Cardiac septum (tissue), 1 donor: ENCODE data around the gene SERINC1. TPM values are rescaled to one million over a fixed set of nuclear protein-coding genes. Genes with fewer than 3 reads are reported as not detected.

ENCODE experiments used
- DNase-seq: peaks from one replicate; pipeline ENCODE4 v3.0.0-alpha.2; 2020; ENCODE audit warnings: low spot score
- intact Hi-C: fragments of 100-400 bp; cut with DNase I; formaldehyde crosslinking; loops from one replicate; pipeline ENCODE4 v1.14.0; 2022
- total RNA-seq: library from RNA; stranded (reverse); fragmentation: NEBNext Ultra II Directional; extraction: Animal tissue kit (Norgen Biotek cat#: 25700); gene quantifications from one replicate; pipeline ENCODE4 v1.2.1, GENCODE V29; 2021
- donor health status: DM: no; HTN: no; CAD: no.

SERINC1 gene
- total RNA-seq, 1 donor from 2014 or later: 192 TPM

DNA sequence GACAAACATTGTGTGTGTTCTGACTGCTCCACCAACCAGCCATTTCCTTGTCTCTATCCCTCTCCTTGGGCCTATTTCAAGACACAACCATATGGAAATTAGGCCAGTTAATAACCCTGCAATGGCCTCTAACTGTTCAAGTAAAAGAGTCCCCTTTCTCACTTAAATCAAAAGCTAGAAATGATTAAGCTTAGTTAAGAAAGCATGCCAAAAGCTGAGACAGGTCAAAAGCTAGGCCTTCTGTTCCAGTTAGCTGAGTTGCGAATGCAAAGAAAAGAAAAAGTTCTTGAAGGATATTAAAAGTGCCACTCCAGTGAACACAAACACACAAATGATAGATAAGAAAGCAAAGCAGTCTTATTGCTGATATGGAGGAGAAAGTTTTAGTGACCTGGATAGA is 22.5 kb downstream of the SERINC1 start:
- intact Hi-C loops: no loop called here
- no peak for DNase-seq

GRCh38 chr6:122445274-122445673 is 26.3 kb downstream of the SERINC1 start:
- intact Hi-C loops: no loop called here
- DNase-seq: no peak

DNA sequence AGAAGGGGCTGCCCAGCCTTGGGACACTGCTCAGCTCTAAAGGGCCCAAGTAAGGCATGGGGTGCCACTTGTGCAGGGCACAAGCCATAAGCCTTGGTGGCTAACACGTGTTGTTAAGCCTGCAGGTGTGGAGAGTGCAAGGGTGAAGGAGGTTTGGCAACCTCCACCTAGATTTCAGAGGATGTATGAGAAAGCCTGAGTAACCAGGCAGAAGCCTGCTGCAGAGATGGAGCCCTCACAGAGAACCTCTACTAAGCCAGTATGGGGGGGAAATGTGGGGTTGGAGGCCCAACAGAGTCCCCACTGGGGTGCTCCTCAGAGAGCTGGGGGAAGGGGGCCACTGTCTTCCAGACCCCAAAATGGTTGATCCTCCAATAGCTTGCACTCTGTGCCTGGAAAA is 32.6 kb downstream of the SERINC1 start:
- DNase-seq: no peak
- intact Hi-C loops: no loop called here

DNA sequence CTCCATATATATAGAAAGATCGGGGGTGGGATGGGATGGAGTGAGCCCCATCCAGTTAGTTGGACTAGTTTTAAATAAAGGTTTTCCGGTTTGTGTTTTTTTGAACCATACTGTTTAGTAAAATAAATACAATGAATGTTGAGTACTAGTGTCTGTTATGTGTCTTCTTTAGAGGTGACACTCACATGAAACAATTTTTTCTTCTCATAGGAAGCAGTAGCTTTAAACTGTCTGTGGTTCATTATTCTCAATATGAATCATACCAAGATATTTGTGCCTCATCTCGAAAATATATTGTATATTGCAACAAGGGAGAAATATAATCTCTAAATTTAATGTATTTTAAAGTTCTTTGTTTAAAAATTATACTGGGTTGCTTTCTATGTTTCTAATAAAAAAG is 38.8 kb downstream of the SERINC1 start:
- intact Hi-C loops: no loop called here
- DNase-seq: no peak

DNA sequence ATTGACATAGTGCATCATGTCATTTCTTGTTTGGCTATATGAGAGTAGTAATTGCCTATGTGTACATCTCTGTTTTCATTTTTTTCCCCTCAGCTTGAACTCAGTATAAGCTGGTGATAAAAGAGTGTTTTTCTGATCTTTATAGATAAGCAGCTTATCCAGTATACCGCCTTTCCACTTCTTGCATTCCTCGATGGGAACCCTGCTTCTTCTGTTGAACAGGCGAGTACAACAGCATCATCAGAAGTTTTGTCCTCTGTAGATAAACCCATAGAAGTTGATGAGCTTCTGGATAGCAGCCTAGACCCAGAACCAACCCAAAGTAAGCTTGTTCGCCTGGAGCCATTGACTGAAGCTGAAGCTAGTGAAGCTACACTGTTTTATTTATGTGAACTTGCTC is 39.8 kb downstream of the SERINC1 start:
- intact Hi-C loops: no loop called here
- no peak for DNase-seq

DNA sequence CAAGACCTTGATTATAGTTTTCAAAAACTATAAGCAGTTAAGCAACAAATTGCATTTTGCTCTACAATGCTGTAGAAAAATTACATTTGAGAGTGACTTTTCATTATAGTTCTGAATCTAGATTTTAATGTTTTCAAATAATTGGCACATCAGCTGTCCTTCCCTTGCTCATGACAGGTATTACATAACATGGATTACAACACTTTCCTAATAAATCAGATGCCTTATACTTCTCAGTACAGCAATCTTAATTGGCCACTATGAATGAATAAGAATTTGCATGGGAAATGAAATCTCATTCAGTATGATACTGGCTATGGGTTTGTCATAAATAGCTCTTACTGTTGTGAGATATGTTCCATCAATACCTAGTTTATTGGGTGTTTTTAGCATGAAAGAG is 42.3 kb downstream of the SERINC1 start:
- DNase-seq: no peak
- intact Hi-C loops: no loop called here

DNA sequence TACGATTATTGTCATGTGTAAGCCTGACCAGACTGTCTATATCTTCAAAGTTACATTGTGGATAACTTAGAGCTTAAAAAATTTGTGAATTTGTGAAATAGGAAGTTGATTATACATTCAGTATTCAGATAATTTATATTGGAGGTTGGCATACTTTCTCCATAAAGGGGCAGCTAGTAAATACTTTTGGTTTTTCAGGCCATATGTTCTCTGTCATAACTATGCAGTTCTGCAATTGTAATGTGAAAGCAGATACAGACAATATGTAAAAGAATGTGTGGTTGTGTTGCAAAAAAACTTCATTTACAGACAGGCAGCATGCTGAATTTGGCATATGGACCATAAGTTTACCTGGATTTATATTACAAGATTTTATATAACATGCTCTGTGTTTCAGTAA is 42.8 kb downstream of the SERINC1 start:
- DNase-seq: no peak
- intact Hi-C loops: no loop called here

GRCh38 chr6:122426597-122426996 is 45.0 kb downstream of the SERINC1 start:
- intact Hi-C loops: no loop called here
- DNase-seq: no peak

DNA sequence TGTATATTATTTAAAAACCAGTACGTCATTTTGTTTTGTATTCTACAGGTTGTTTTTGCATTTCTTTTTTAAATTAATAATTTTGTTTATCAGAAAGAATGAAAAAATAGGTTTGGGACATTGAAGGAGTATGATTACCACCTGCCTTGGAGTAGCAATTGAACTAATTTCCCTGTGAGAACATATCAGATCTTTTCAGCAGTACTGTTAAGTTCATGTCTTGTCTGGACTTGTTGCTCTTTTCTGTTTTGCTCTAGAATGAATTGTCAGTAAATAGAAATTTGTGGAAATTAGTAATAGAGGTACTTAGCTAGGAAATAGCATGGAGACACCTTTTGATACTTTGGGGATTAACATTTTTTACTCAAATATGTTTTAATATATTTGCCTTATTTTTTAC is 47.9 kb downstream of the SERINC1 start:
- no peak for DNase-seq
- intact Hi-C loops: no loop called here

GRCh38 chr6:122422614-122423267 is 48.9 kb downstream of the SERINC1 start:
- intact Hi-C loops: no loop called here

GRCh38 chr6:122422003-122422402 is 49.6 kb downstream of the SERINC1 start:
- intact Hi-C loops: no loop called here
- DNase-seq: no peak

More at GRCh38 chr6:122422614-122423267, 48.9 kb downstream of the SERINC1 start:
- DNase-seq: no peak

GRCh38 chr6:122416825-122417224 is 54.8 kb downstream of the SERINC1 start:
- DNase-seq: no peak
- intact Hi-C loops: no loop called here

DNA sequence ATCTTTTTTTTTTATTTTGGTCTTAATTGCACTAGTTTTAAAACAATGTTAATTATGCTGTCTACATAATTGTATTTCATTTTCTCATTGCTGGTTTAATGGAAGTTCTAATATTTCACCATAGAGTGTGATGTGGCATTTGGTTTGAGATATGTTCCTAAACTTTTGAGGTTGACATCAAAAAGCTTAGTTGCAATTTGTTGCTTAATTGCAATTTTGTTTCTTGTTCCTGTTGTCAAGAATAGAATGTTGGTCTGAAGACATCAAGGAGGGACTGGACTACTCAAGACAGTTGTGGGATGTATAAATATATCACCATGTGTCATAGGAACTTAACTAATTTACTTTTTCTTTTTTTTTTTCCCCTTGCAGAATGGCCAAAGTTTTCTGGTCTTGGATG is 59.6 kb downstream of the SERINC1 start:
- intact Hi-C loops: no loop called here
- DNase-seq: no peak

DNA sequence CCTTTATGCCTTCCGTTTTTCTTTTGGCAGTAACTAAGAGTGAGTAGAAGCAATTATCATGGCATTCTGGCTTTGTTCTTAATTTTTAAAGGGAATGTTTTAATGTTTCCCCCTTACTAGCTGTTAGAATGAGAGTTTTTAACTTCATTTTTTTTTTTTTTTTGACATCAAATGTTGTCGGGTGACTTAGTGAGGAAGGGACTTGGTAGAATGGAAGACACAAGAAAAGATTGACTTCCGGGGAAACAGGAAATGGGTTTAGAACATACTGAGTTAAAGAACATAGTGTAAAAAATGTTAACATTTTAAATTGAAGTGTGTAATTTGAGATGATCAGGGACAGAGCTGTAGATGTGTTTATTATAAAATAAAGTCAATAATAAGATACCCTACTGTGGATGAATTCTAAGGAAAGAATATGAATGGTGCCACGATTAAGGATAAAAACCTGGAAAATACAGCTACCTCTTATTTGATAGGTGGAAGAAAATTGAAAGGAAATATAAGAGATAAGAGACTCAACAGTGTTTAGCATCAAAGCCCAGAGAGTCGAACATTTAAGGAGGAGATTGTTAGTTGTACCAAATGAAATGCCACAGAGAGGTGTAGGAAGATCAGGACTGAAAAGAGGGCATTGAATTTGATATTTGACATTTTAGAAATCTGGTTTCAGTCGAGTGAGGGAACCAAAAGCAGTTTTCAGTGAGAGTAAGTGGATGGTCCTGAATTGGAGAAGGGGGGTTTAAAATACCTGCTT is 62.7 kb downstream of the SERINC1 start:
- intact Hi-C loops: no loop called here
- DNase-seq: no peak

- DNase-seq: no peak
- intact Hi-C loops: no loop called here
Measured at GRCh38 chr6:122408240-122408639, 63.4 kb downstream of the SERINC1 start.

GRCh38 chr6:122407712-122408111 is 63.9 kb downstream of the SERINC1 start:
- no peak for DNase-seq
- intact Hi-C loops: no loop called here

DNA sequence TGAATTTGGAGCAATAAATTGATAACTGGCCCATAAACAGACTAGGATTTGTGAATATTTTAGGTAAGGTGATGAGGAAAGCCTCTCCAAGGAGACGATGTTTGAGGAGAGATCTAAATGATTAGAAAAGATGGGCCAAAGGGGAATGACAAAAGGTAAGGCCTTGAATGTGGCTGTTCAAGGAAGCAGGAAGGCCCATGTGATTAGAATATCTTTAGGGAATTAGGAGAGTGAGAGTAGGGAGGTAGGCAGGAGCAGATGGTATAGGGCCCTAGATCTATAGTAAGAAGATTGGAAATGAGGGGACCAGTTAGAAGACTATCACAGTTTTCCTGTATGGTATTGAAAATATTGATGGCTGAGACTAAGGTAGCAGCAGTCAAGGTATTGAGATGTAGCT is 65.4 kb downstream of the SERINC1 start:
- intact Hi-C loops: no loop called here
- no peak for DNase-seq

DNA sequence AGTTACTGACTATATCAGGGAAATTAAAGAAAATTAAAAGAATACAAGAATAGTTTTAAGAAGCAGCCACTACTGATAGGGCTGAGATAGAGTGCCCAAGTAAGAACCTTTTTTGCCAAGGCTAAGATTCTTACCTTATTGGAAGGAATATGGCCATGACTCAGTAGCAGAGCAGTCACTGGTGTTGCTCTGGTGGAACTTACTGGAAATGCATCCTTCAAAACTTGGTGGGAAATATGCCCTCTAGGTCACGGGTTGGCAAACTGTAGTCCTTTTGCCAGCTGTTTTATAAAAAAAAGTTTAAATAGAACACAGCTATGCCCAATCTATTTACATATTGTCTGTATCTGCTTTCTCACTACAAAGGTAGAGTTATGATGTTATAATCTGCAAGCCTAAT is 66.2 kb downstream of the SERINC1 start:
- intact Hi-C loops: no loop called here

GRCh38 chr6:122404444-122404843 is 67.2 kb downstream of the SERINC1 start:
- intact Hi-C loops: no loop called here
- no peak for DNase-seq

More for the DNA sequence above, 66.2 kb downstream of the SERINC1 start:
- DNase-seq: no peak

GRCh38 chr6:122401104-122401503 is 70.5 kb downstream of the SERINC1 start:
- intact Hi-C loops: no loop called here
- DNase-seq: no peak

- intact Hi-C loops: no loop called here
- no peak for DNase-seq
Measured at GRCh38 chr6:122400462-122401089, 71.0 kb downstream of the SERINC1 start.
